ENCODE measurements around the gene AATK. TPM values are rescaled to one million over a fixed set of nuclear protein-coding genes. Genes with fewer than 3 reads are reported as not detected.

Gene AATK
- polyA plus RNA-seq, 1 of the 3 experiments (the other 2 are of a cell fraction), result 0.51 TPM

DNA sequence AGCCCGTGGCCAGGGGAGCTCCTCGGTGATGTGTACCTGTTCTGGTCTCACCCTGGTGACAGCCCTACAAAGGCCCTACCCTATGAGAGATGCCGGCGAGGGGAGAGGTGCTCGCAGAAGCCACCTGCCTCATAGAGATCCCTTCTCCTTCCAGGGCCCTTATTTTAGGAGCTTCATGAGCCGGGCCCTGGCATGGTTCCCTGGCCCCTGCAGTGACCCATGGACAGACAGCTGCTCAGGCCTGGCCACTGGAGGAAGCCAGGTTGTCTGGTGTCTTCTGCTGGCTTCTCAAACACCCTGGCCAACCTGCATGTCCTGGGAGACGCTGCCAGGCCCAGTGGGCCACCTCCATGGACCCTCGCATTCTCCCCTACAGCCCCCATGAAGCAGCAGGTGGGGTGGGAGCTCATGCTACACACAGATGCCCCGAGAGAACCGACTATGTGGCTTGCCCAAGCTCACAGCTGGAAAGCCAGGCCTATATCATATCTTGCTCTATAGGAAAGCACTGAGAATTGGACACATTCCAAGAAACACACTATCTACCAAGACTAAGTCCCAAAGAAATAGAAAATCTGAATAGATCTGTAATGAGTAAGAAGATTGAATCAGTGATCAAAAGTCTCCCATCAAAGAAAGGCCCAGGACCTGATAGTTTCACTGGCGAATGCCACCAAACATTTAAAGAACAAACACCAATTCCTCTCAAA, 7.2 kb upstream of the AATK start:
- Histone ChIP-seq H3K27ac (ENCODE audit: low read depth in 2 of 2, low read length in 1 of 2) (no peak overlapping the region), H3K27me3 (ENCODE audit: insufficient read depth) (no peaks in the 10 kb centered on the region), H3K4me2 (no peak overlapping the region), H3K9me3 (0 out of 2 replicates have a peak, but pooled peaks cover 7% of the 10 kb centered on the region), H2AFZ (ENCODE audit: low read depth) (no peak overlapping the region), H3K9me2 (no peaks in the 10 kb centered on the region), H3K9ac (no peak overlapping the region), H4K20me1 (ENCODE audit: insufficient read depth) (no peaks in the 10 kb centered on the region), H3K4me1 (ENCODE audit: control insufficient read depth in 1 of 2, insufficient read depth in 2 of 2, low read depth in 1 of 2, low read length in 1 of 2) (no peaks in the 10 kb centered on the region; a peak in 1 of 4 replicates), H3K4me3 (ENCODE audit: low read depth in 2 of 2, low read length in 1 of 2) (no peak overlapping the region), H3K79me2 (ENCODE audit: insufficient read depth) (no peaks in the 10 kb centered on the region), H3K36me3 (replicated peaks in 1 of 2; ENCODE audit: control insufficient read depth in 1 of 2, insufficient read depth in 2 of 2, low read length in 1 of 2) (no peaks in the 10 kb centered on the region), H3F3A (replicated peaks; ENCODE audit: insufficient read depth) (peaks cover 3% of the 10 kb centered on the region)
- TF ChIP-seq CHD2 (IDR thresholded peaks at IDR 0.05; ENCODE audit: low read length, partially characterized antibody), result no peak
- WGBS (ENCODE audit: low lambda C conversion rate), result 66% methylated on average over 11 of the region's 11 CpGs
- CTCF ChIA-PET, result interaction anchor here (1.2 to 1.6 kb wide), 4 partner anchors 20 to 58 kb away, joined by 3 to 9 read pairs (median 4); no protein-coding TSS in a partner anchor
- POLR2A ChIA-PET, result no interaction called here
- no peak for DNase-seq

DNA sequence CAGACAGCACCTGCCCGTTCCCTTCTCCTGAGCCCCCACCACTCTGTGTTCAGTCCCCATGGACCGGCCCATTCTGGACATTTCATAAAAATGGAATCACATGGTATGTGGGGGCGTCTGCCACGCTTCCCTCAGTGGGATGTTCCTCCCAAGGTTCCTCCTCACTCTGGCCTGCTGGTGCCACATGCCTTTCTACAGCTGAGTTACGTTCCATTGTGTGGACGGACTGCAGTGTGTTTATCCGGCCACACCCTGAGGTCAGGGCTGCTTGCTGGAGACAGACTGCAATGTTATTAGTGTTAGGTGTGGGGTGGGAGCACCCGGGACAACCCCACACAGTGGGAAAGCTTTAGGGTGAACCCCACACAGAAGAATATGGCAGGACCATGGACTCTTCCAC, 5.9 kb upstream of the AATK start:
- no peak for TF ChIP-seq FOXJ3 (CRISPR knock-in tag; IDR thresholded peaks at IDR 0.05)
- no peak for TF ChIP-seq EP300 (IDR thresholded peaks at IDR 0.05; ENCODE audit: borderline replicate concordance in 1 of 2, low read depth in 1 of 2, low read length in 1 of 2)
- TF ChIP-seq, protein P1, sequence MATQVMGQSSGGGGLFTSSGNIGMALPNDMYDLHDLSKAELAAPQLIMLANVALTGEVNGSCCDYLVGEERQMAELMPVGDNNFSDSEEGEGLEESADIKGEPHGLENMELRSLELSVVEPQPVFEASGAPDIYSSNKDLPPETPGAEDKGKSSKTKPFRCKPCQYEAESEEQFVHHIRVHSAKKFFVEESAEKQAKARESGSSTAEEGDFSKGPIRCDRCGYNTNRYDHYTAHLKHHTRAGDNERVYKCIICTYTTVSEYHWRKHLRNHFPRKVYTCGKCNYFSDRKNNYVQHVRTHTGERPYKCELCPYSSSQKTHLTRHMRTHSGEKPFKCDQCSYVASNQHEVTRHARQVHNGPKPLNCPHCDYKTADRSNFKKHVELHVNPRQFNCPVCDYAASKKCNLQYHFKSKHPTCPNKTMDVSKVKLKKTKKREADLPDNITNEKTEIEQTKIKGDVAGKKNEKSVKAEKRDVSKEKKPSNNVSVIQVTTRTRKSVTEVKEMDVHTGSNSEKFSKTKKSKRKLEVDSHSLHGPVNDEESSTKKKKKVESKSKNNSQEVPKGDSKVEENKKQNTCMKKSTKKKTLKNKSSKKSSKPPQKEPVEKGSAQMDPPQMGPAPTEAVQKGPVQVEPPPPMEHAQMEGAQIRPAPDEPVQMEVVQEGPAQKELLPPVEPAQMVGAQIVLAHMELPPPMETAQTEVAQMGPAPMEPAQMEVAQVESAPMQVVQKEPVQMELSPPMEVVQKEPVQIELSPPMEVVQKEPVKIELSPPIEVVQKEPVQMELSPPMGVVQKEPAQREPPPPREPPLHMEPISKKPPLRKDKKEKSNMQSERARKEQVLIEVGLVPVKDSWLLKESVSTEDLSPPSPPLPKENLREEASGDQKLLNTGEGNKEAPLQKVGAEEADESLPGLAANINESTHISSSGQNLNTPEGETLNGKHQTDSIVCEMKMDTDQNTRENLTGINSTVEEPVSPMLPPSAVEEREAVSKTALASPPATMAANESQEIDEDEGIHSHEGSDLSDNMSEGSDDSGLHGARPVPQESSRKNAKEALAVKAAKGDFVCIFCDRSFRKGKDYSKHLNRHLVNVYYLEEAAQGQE (IDR thresholded peaks at IDR 0.05; ENCODE audit: low read depth, low read length), result no peak
- no peak for TF ChIP-seq GABPA (IDR thresholded peaks at IDR 0.05; ENCODE audit: low read depth)
- no peak for TF ChIP-seq POLR2AphosphoS5 (IDR thresholded peaks at IDR 0.05; ENCODE audit: low read depth, low read length)
- no peak for TF ChIP-seq JUND (IDR thresholded peaks at IDR 0.05)
- TF ChIP-seq, protein P2, sequence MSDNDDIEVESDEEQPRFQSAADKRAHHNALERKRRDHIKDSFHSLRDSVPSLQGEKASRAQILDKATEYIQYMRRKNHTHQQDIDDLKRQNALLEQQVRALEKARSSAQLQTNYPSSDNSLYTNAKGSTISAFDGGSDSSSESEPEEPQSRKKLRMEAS (IDR thresholded peaks at IDR 0.05; ENCODE audit: low read depth), result no peak
- TF ChIP-seq RCOR1 (IDR thresholded peaks at IDR 0.05; ENCODE audit: low read length), result no peak
- TF ChIP-seq NRF1 (IDR thresholded peaks at IDR 0.05; ENCODE audit: low read depth, low read length), result no peak
- TF ChIP-seq, protein P3, sequence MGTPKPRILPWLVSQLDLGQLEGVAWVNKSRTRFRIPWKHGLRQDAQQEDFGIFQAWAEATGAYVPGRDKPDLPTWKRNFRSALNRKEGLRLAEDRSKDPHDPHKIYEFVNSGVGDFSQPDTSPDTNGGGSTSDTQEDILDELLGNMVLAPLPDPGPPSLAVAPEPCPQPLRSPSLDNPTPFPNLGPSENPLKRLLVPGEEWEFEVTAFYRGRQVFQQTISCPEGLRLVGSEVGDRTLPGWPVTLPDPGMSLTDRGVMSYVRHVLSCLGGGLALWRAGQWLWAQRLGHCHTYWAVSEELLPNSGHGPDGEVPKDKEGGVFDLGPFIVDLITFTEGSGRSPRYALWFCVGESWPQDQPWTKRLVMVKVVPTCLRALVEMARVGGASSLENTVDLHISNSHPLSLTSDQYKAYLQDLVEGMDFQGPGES (IDR thresholded peaks at IDR 0.05; ENCODE audit: low read depth, low read length), result no peak
- Histone ChIP-seq H3F3A (replicated peaks; ENCODE audit: insufficient read depth) (peaks cover 3% of the 10 kb centered on the region), H3K27me3 (ENCODE audit: insufficient read depth) (peaks cover 9% of the 10 kb centered on the region; the same call in 1 of the 2 replicates), H3K36me3 (replicated peaks in 1 of 2; ENCODE audit: control insufficient read depth in 1 of 2, insufficient read depth in 2 of 2, low read length in 1 of 2) (no peaks in the 10 kb centered on the region), H3K4me1 (ENCODE audit: control insufficient read depth in 1 of 2, insufficient read depth in 2 of 2, low read depth in 1 of 2, low read length in 1 of 2) (peaks cover 0 to under 1% of the 10 kb centered on the region in 2 experiments; a peak in 1 of 4 replicates), H3K9me3 (0 out of 2 replicates have a peak, but pooled peaks cover 7% of the 10 kb centered on the region), H3K9me2 (no peaks in the 10 kb centered on the region), H3K9ac (no peak overlapping the region), H3K79me2 (ENCODE audit: insufficient read depth) (no peaks in the 10 kb centered on the region), H4K20me1 (ENCODE audit: insufficient read depth) (no peaks in the 10 kb centered on the region), H3K4me2 (no peak overlapping the region), H3K4me3 (ENCODE audit: low read depth in 2 of 2, low read length in 1 of 2) (no peak overlapping the region), H3K27ac (ENCODE audit: low read depth in 2 of 2, low read length in 1 of 2) (no peak overlapping the region), H2AFZ (ENCODE audit: low read depth) (no peak overlapping the region)
- DNase-seq, result no peak
- ChIA-PET POLR2A (no interaction called here), CTCF (interaction anchor here (0.8 to 1.6 kb wide), 4 partner anchors 17 to 35 kb away, joined by 3 to 9 read pairs (median 4); no protein-coding TSS in a partner anchor)
- WGBS (ENCODE audit: low lambda C conversion rate), result 82% methylated on average over 6 of the region's 8 CpGs
